Spinal cord (tissue), 10 donors: Measurements from ENCODE around the gene HLA-E. TPM values are rescaled to one million over a fixed set of nuclear protein-coding genes. Genes with fewer than 3 reads are reported as not detected.

ENCODE experiments used
- DNase-seq, 6 donors: peaks; one replicate each; pipeline versions ENCODE4 v3.0.0 to v3.0.0-alpha.2; 2013 to 2015; ENCODE audit warnings: low spot score in 6 of 6, low read depth in 4 of 6
- H3K27ac ChIP-seq: one replicate; pipeline ENCODE4 v1.5.1; 2013; ENCODE audit warnings: low read depth, low read length, control low read depth
- H3K27me3 ChIP-seq: one replicate; pipeline ENCODE4 v1.6.1; 2013; ENCODE audit warnings: low read length; ENCODE audit not compliant: control insufficient read depth, insufficient read depth
- H3K36me3 ChIP-seq: one replicate; pipeline ENCODE4 v1.6.1; 2013; ENCODE audit warnings: low read length; ENCODE audit not compliant: control insufficient read depth, insufficient read depth
- H3K4me1 ChIP-seq: one replicate; pipeline ENCODE4 v1.6.1; 2013; ENCODE audit warnings: low read length; ENCODE audit not compliant: control insufficient read depth, insufficient read depth
- H3K4me3 ChIP-seq: one replicate; pipeline ENCODE4 v1.5.1; 2013; ENCODE audit warnings: low read depth, low read length, control low read depth
- H3K9me3 ChIP-seq: one replicate; pipeline ENCODE4 v1.6.1; 2013; ENCODE audit warnings: low read length; ENCODE audit not compliant: control insufficient read depth, insufficient read depth
- WGBS: methylation state at CpG from one replicate; pipeline ENCODE4 v1.1.5; 2013; ENCODE audit warnings: missing lambda C conversion rate; ENCODE audit not compliant: insufficient coverage; 5-methylcytosine and 5-hydroxymethylcytosine counted together
- polyA plus RNA-seq, 2 donors: library from polyadenylated mRNA; unstranded; fragments of 120-200 nt; gene quantifications; one replicate each; pipeline ENCODE4 v1.2.1, GENCODE V29; 2013; ENCODE audit not compliant: insufficient read length in 2 of 2
- total RNA-seq, 2 donors: library from RNA; depleted of rRNA in 1 of 2; stranded (reverse); fragments of 120-200 nt in 1 of 2; fragments of >200 nt in 1 of 2; gene quantifications; one replicate each; pipeline versions ENCODE4 v1.2.3 to v1.2.4, GENCODE V29; 2013 to 2014
- donor health status: healthy.

The HLA-E gene
- total and polyA plus RNA-seq, 4 donors = 78.9 to 173 (median 92.8) TPM

- peaks cover 3% of the 10 kb centered on the region for H3K27me3 ChIP-seq
- H3K27ac ChIP-seq = no peak overlapping the region
- H3K4me3 ChIP-seq = no peak overlapping the region
- no peak for DNase-seq
- no peaks in the 10 kb centered on the region for H3K9me3 ChIP-seq
- H3K36me3 ChIP-seq = no peaks in the 10 kb centered on the region
- H3K4me1 ChIP-seq = no peaks in the 10 kb centered on the region
- 66% methylated on average over 6 of the region's 10 CpGs for WGBS
Measured at GRCh38 chr6:30500421-30501355, 11.4 kb downstream of the HLA-E start.

- H3K36me3 ChIP-seq = no peaks in the 10 kb centered on the region
- 79% methylated on average over 1 of the region's 5 CpGs for WGBS
- DNase-seq = no peak
- H3K4me1 ChIP-seq = no peaks in the 10 kb centered on the region
- H3K27me3 ChIP-seq = peaks cover 2% of the 10 kb centered on the region
- no peaks in the 10 kb centered on the region for H3K9me3 ChIP-seq
- no peak overlapping the region for H3K27ac ChIP-seq
- no peak overlapping the region for H3K4me3 ChIP-seq
Measured at GRCh38 chr6:30507849-30508827, 18.8 kb downstream of the HLA-E start.

- no peak overlapping the region for H3K27ac ChIP-seq
- no peak overlapping the region for H3K4me3 ChIP-seq
- H3K4me1 ChIP-seq = no peaks in the 10 kb centered on the region
- DNase-seq = no peak
- no peaks in the 10 kb centered on the region for H3K9me3 ChIP-seq
- peaks cover 3% of the 10 kb centered on the region for H3K27me3 ChIP-seq
- WGBS = 60% methylated on average over 1 of the region's 5 CpGs
- H3K36me3 ChIP-seq = no peaks in the 10 kb centered on the region
Measured at GRCh38 chr6:30508890-30509736, 19.8 kb downstream of the HLA-E start.

- H3K4me3 ChIP-seq = no peak overlapping the region
- no peak for DNase-seq
- no peak overlapping the region for H3K27ac ChIP-seq
- no peaks in the 10 kb centered on the region for H3K9me3 ChIP-seq
- peaks cover 6% of the 10 kb centered on the region for H3K27me3 ChIP-seq
- WGBS = 80% methylated on average over 3 of the region's 10 CpGs
- H3K36me3 ChIP-seq = no peaks in the 10 kb centered on the region
- H3K4me1 ChIP-seq = no peaks in the 10 kb centered on the region
Measured at GRCh38 chr6:30510419-30511168, 21.3 kb downstream of the HLA-E start.

- no peak for DNase-seq
- Histone ChIP-seq H3K36me3 (no peaks in the 10 kb centered on the region), H3K27me3 (peaks cover 11% of the 10 kb centered on the region), H3K4me1 (no peaks in the 10 kb centered on the region), H3K27ac (no peak overlapping the region), H3K9me3 (no peaks in the 10 kb centered on the region), H3K4me3 (no peak overlapping the region)
- WGBS = 79% methylated on average over 5 of the region's 5 CpGs
Measured at GRCh38 chr6:30511169-30511546, 21.8 kb downstream of the HLA-E start.

GRCh38 chr6:30513451-30513850 lies 24.1 kb downstream of the HLA-E start:
- Histone ChIP-seq H3K36me3 (no peaks in the 10 kb centered on the region), H3K27me3 (peaks cover 12% of the 10 kb centered on the region), H3K4me1 (no peaks in the 10 kb centered on the region), H3K4me3 (no peak overlapping the region), H3K27ac (no peak overlapping the region), H3K9me3 (no peaks in the 10 kb centered on the region)
- WGBS = 100% methylated on average over 1 of the region's 2 CpGs
- DNase-seq = no peak

- H3K27ac ChIP-seq = no peak overlapping the region
Measured at GRCh38 chr6:30515106-30515505, 25.8 kb downstream of the HLA-E start.

GRCh38 chr6:30515944-30516753 lies 26.8 kb downstream of the HLA-E start:
- Histone ChIP-seq H3K36me3 (no peaks in the 10 kb centered on the region), H3K4me3 (peak overlapping the region; percentile 41), H3K9me3 (no peaks in the 10 kb centered on the region), H3K27ac (peak overlapping the region; percentile 77), H3K4me1 (no peaks in the 10 kb centered on the region), H3K27me3 (peaks cover 12% of the 10 kb centered on the region)
- WGBS = 16% methylated on average over 25 of the region's 33 CpGs
- peak in 5 of 6 donors; percentile 5 to 85 (median 29) for DNase-seq

More at GRCh38 chr6:30515106-30515505, 25.8 kb downstream of the HLA-E start:
- H3K36me3 ChIP-seq = no peaks in the 10 kb centered on the region
- H3K9me3 ChIP-seq = no peaks in the 10 kb centered on the region
- DNase-seq = no peak
- H3K4me1 ChIP-seq = no peaks in the 10 kb centered on the region
- no peak overlapping the region for H3K4me3 ChIP-seq
- H3K27me3 ChIP-seq = peaks cover 12% of the 10 kb centered on the region
- 17% methylated on average over 2 of the region's 4 CpGs for WGBS
